GM12878 (cell line): ENCODE results near the gene MPRIP. TPM values are rescaled to one million over a fixed set of nuclear protein-coding genes. Genes with fewer than 3 reads are reported as not detected.

ENCODE experiments used
- ATAC-seq: fragments of 200-7000 bp; cut with Tn5 transposase; 3 replicates; pipeline ENCODE4 v1.9.1; 2020; ENCODE audit warnings: mild to moderate bottlenecking, moderate library complexity
- BruUV-seq: library from RNA; stranded (reverse); fragments of 400-500 nt; replicated peaks from 2 replicates; lab custom pipeline; 2021; lab: Mats Ljungman, UMichigan
- CTCF ChIA-PET: fragments of 300-600 bp; sonication (Branson Sonifier 250); formaldehyde crosslinking; extraction: SDS; loops from one replicate; lab custom pipeline; 2021; ENCODE audit warnings: inconsistent platforms; lab: Yijun Ruan, JAX
- POLR2A ChIA-PET: fragments of 350-600 bp; formaldehyde crosslinking; extraction: SDS; loops from one replicate; lab custom pipeline; 2021; ENCODE audit warnings: inconsistent platforms; lab: Charles Lee
- RAD21 ChIA-PET: fragments of 300-600 bp; sonication (Branson Sonifier 250); formaldehyde crosslinking; loops from one replicate; lab custom pipeline; 2023; ENCODE audit warnings: antibody characterized with exemption; ENCODE audit not compliant: unreplicated experiment; lab: Charles Lee
- SMC1A ChIA-PET: fragments of 300-600 bp; sonication (Branson Sonifier 250); formaldehyde crosslinking; loops from one replicate; lab custom pipeline; 2023; ENCODE audit not compliant: unreplicated experiment, uncharacterized antibody; lab: Charles Lee
- DNase-seq: peaks from one replicate; pipeline ENCODE4 v3.0.0-alpha.2; 2011; ENCODE audit warnings: low read depth, low spot score
- FAIRE-seq: peaks from 3 replicates; lab custom pipeline; 2011; peaks lifted over from hg19 to GRCh38; lab: Jason Lieb, UNC
- H2AFZ ChIP-seq: 2 replicates; pipeline ENCODE4 v1.6.0; 2011; ENCODE audit warnings: low read depth, low read length, control low read depth; ENCODE audit not compliant: control insufficient read depth
- H3K27ac ChIP-seq: 2 replicates; pipeline ENCODE4 v1.5.1; 2011; ENCODE audit warnings: control low read depth; ENCODE audit not compliant: control insufficient read depth, insufficient read depth
- H3K27me3 ChIP-seq, 2 experiments: replicated peaks in 1 of 2; 2 replicates each; pipeline versions ENCODE4 v1.6.0 to v1.6.1; 2011; ENCODE audit warnings: low read length in 1 of 2; ENCODE audit not compliant: control insufficient read depth in 2 of 2, insufficient read depth in 2 of 2
- H3K36me3 ChIP-seq, 2 experiments: 2 replicates each; pipeline ENCODE4 v1.5.1; 2011; ENCODE audit warnings: low read length in 1 of 2; ENCODE audit not compliant: control insufficient read depth in 2 of 2, insufficient read depth in 2 of 2
- H3K4me1 ChIP-seq: 2 replicates; pipeline ENCODE4 v1.6.1; 2011; ENCODE audit warnings: mild to moderate bottlenecking, low read length, moderate library complexity, mixed read lengths; ENCODE audit not compliant: control insufficient read depth, insufficient read depth
- H3K4me2 ChIP-seq: 2 replicates; pipeline ENCODE4 v1.6.0; 2011; ENCODE audit warnings: control low read depth; ENCODE audit not compliant: control insufficient read depth, insufficient read depth
- H3K4me3 ChIP-seq: fragments of 200-600 bp; sonication (generic); 2 replicates; pipeline ENCODE4 v1.5.1; 2016
- H3K79me2 ChIP-seq: 2 replicates; pipeline ENCODE4 v1.6.0; 2011; ENCODE audit warnings: low read length; ENCODE audit not compliant: control insufficient read depth, insufficient read depth
- H3K9ac ChIP-seq: 2 replicates; pipeline ENCODE4 v1.8.0; 2011; ENCODE audit warnings: low read length, control low read depth, mixed read lengths; ENCODE audit not compliant: control insufficient read depth, insufficient read depth
- H3K9me3 ChIP-seq: replicated peaks from 3 replicates; pipeline ENCODE4 v1.5.1; 2011; ENCODE audit warnings: mild to moderate bottlenecking, low read length; ENCODE audit not compliant: control insufficient read depth, insufficient read depth
- H4K20me1 ChIP-seq: 2 replicates; pipeline ENCODE4 v1.6.0; 2011; ENCODE audit not compliant: control insufficient read depth, insufficient read depth
- CHD4 ChIP-seq: fragments of 200-600 bp; sonication (generic); IDR thresholded peaks from 2 replicates; pipeline ENCODE4 v1.6.1; 2016; ENCODE audit warnings: mild to moderate bottlenecking
- KDM1A ChIP-seq: fragments of 200-600 bp; sonication (generic); IDR thresholded peaks from 2 replicates; pipeline ENCODE4 v1.6.1; 2016; ENCODE audit warnings: borderline replicate concordance
- MLLT1 ChIP-seq: fragments of 450-650 bp; IDR thresholded peaks from 2 replicates; pipeline ENCODE4 v1.6.1; 2016; ENCODE audit warnings: mild to moderate bottlenecking
- PKNOX1 ChIP-seq: fragments of 450-650 bp; IDR thresholded peaks from 2 replicates; pipeline ENCODE4 v1.6.1; 2016; ENCODE audit warnings: mild to moderate bottlenecking
- SIX5 ChIP-seq: IDR thresholded peaks from 2 replicates; pipeline ENCODE4 v1.6.1; 2011; ENCODE audit warnings: mild to moderate bottlenecking, low read depth, low read length, moderate library complexity; ENCODE audit not compliant: severe bottlenecking
- ZNF592 ChIP-seq: fragments of 450-650 bp; IDR thresholded peaks from 2 replicates; pipeline ENCODE4 v1.6.1; 2017; ENCODE audit warnings: mild to moderate bottlenecking, moderate library complexity
- WGBS: methylation state at CpG from one replicate; pipeline ENCODE4 v1.1.6; 2016; ENCODE audit warnings: low lambda C conversion rate; ENCODE audit not compliant: insufficient replicate concordance, insufficient coverage; ENCODE audit errors: missing lambda C conversion rate; 5-methylcytosine and 5-hydroxymethylcytosine counted together
- in situ Hi-C: fragments of 300-500 bp; cut with MboI; formaldehyde crosslinking; loops from 9 replicates; pipeline ENCODE4 v1.14.3; 2018; ENCODE audit warnings: mixed read lengths
- intact Hi-C: fragments of 100-400 bp; cut with micrococcal nuclease; formaldehyde crosslinking; loops from one replicate; pipeline ENCODE4 v1.14.2; 2022; ENCODE audit not compliant: unreplicated experiment
- polyA plus RNA-seq, 11 experiments: library from polyadenylated mRNA; depleted of rRNA in 4 of 11; unstranded in 6 of 11; stranded (reverse) in 5 of 11; fragments of >200 nt; fragmentation: Nextera tagmentation in 4 of 11; fragmentation: Illumina TruSeq in 1 of 11; extraction: Ambion mirVana in 4 of 11; extraction: Trizol in 1 of 11; gene quantifications; 1 replicate in 1 of 11; 2 replicates in 10 of 11; pipeline versions ENCODE4 v1.2.1 to v1.2.3, GENCODE V29; 2011 to 2016; ENCODE audit warnings: inconsistent platforms in 2 of 11, missing spikeins in 2 of 11, low read depth in 1 of 11
- total RNA-seq, 4 experiments: library from RNA; depleted of rRNA in 3 of 4; stranded (reverse); fragments of >200 nt in 3 of 4; fragmentation: Illumina TruSeq in 1 of 4; extraction: Trizol in 1 of 4; gene quantifications; 2 replicates each; pipeline versions ENCODE4 v1.2.1 to v1.2.3, GENCODE V29; 2013 to 2021

The MPRIP gene
- total and polyA plus RNA-seq, 10 of the 15 experiments (the other 5 are each of a cell fraction or from before 2014, with no cell fraction given), result 16.5 to 168 (median 71.7) TPM

- RAD21 ChIA-PET, result no interaction called here
- no peak overlapping the region for H3K4me2 ChIP-seq
- no peaks in the 10 kb centered on the region for H3K9me3 ChIP-seq
- 97% methylated on average over 12 of the region's 12 CpGs for WGBS
- no peak overlapping the region for H3K9ac ChIP-seq
- no peaks in the 10 kb centered on the region for H3K79me2 ChIP-seq
- no TSS peak for BruUV-seq
- peaks cover 25 to 34% of the 10 kb centered on the region in 2 experiments for H3K36me3 ChIP-seq
- POLR2A ChIA-PET, result interaction anchor here (0.6 kb wide), 1 partner anchor 13 kb away, joined by 3 read pairs; no protein-coding TSS in a partner anchor
- no peaks in the 10 kb centered on the region for H3K27me3 ChIP-seq
- H2AFZ ChIP-seq, result no peak overlapping the region
- ATAC-seq, result no peak
- no peak overlapping the region for H3K4me3 ChIP-seq
- H4K20me1 ChIP-seq, result no peaks in the 10 kb centered on the region
- in situ Hi-C loops, result no loop called here
- CTCF ChIA-PET, result no interaction called here
- peaks cover 18% of the 10 kb centered on the region for H3K4me1 ChIP-seq
- DNase-seq, result no peak
- H3K27ac ChIP-seq, result no peak overlapping the region
- TF ChIP-seq KDM1A, result no peak
- no peak for TF ChIP-seq PKNOX1
- TF ChIP-seq SIX5, result no peak
- no peak for TF ChIP-seq CHD4
- TF ChIP-seq MLLT1, result no peak
- no peak for TF ChIP-seq ZNF592
- intact Hi-C loops, result no loop called here
- FAIRE-seq, result no peak
- SMC1A ChIA-PET, result no interaction called here
Observed at GRCh38 chr17:17176341-17176740, 134.1 kb downstream of the MPRIP start.
